ENCODE data around the gene VTN.

VTN gene

GRCh38 chr17:28320215-28321061 lies 49.7 kb downstream of the VTN start:
- no peak for DNase-seq (ENCODE audit: low read depth in 2 of 2)

GRCh38 chr17:28319598-28319935 lies 50.5 kb downstream of the VTN start:
- no peak for DNase-seq (ENCODE audit: low read depth in 2 of 2)

GRCh38 chr17:28318759-28319597 lies 51.1 kb downstream of the VTN start, which contains the start of gene TMEM97:
Gene TMEM97 (plus strand): TSS chr17:28319200. CDS start chr17:28319240, 40 bp downstream.
- DNase-seq (ENCODE audit: low read depth in 2 of 2): peak; percentile 90 to 95

DNA sequence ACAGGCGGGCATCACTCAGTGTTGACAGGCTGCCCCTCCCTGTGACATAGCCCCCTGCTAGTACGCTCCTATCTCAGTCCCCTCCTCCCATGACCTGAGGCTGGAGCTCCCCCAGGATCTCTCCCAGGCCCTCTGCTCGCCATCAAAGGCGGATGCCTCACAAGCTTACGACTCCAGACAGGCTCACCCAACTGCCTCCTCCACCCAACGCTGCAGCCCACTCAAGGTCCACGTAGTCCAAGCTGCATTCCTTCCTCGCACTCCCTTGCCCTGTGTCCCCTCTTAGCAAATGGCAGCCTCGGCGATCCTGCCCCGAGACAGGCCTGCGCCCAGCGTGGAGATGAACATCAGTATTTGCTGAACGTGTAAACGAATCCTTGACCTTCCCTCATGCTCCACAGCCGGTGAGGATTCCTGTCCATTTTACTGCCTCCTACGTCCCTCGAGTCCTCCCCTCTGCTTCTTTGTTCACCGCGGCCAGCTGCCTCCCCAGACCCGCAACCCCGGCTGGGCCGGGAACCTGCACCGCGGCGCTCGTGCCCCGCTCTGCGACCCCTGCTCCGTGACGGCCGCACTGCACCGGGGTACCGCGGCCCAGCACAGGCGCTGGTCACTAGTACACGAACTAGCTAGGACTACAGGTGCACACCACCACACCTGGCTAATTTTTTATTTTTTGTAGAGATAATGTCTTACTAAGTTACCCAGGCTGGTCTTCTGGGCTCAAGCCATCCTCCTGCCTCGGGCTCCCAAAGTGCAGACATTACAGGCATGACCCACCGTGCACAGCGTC lies 51.9 kb downstream of the VTN start:
- DNase-seq (ENCODE audit: low read depth in 2 of 2): no peak

All from activated CD4-positive, alpha-beta T cell treated with anti-CD3 and anti-CD28 coated beads for 24 hours (primary cell).